ENCODE results near the gene SMCO2.

GRCh38 chr12:27527512-27527911 lies 81.0 kb downstream of the SMCO2 start:
- TF ChIP-seq POLR2A (IDR thresholded peaks at IDR 0.05) (no peak), CTCF (IDR thresholded peaks at IDR 0.05) (no peak)
